GM12801 (cell line): Measurements from ENCODE around the gene ANKS4B.

Source experiments
- CTCF ChIP-seq: IDR thresholded peaks from one replicate; pipeline ENCODE4 v1.5.1; 2011; ENCODE audit warnings: control low read depth; ENCODE audit not compliant: insufficient read length; ENCODE audit errors: extremely low read depth

Gene ANKS4B

DNA sequence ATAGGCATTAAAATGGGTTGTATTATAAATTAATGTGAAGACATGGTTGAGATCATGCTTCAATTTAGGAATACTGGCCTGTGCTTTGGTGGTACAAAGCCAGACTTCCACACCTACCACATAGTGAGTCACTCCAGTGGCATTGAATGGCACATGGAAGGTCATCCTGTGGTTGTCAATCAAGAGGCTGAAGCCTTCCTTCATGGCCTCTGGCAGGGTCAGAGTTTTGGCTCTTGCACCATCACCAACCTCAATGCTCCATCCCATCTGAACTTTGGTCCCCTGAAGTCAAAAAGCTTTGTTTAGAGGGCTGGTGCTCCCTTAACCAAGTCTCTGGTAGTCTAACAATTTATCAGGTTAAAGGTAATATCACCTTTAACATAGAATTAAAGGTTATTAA, 28.2 kb upstream of the ANKS4B start:
- TF ChIP-seq CTCF, result no peak

- no peak for TF ChIP-seq CTCF
Measured at GRCh38 chr16:21206550-21206949, 26.9 kb upstream of the ANKS4B start.

DNA sequence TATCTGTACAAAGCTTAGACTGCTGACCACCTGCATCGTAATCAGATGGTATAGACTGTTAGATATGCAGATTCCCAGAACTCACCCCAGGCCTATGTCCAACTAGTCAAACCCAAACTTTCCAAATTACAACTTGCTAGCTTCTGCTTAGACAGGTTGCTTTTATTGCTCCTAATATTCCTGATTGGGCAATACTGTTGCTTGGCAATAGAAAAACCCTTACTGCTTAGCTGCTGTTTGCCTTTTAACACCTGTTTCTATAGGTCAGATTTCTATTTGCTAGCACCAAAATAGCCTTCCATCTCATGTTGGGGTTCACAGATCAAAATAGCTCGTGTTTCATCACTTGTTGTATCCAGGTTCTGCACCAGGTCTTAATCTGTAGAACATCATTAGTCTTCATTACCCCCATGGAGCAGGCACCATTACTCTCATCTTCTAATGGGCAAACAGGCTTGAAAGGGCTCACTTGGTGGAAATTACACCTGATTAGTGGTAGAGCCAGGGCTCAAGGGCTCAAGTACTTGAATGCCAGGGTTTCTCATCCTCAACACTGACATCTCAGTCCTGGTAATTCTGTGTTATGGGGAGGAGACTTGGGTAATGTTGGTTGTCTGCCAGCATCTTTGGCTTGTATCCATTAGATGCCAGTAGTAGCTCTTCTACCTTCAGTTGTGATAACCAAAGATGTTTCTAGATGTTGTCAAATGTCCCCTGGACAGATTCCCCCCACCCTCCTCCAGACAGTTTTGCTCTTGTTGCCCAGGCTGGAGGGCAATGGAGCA, 24.9 kb upstream of the ANKS4B start:
- no peak for TF ChIP-seq CTCF

GRCh38 chr16:21211486-21211885, 22.0 kb upstream of the ANKS4B start, which contains the start of gene ZP2:
Gene ZP2, minus strand, starts transcription at chr16:21211574. Its CDS starts 27 bp downstream, at chr16:21211547.
- no peak for TF ChIP-seq CTCF

DNA sequence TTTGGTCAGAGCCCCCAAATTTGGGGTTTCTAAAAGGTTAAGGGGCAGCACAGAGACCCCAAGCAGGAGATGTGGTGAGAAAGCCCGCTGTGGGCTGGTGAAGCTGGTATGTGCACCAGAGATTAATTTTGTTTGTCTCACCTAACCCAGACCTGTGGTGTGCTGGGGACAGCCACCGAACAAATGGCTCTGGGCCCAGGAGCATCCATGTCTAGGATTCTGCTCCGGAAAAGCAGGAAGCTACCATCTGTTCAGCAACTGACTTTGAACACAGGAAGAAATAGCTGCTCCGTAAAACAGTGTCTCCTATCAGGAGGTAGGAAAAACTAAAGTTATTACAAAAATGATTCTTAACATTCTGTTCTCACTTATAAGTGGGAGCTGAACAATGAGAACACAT, 19.4 kb upstream of the ANKS4B start:
- TF ChIP-seq CTCF, result no peak

DNA sequence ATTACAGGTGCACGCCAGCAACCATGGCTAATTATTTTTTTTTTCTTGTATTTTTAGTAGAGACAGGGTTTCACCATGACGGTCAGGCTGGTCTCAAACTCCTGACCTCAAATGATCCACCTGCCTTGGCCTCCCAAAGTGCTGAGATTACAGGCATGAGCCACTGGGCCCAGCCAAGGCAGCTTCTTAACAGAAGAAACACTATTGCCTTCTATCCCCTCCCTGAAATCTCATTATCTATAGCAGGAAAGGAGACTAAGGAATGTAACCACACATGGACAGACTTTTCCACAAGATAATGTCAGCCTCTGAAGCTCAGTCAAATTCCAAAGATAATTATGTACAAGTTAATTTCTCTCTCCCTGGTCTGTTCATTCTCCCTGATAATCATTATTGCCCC, 16.4 kb upstream of the ANKS4B start:
- TF ChIP-seq CTCF, result no peak

DNA sequence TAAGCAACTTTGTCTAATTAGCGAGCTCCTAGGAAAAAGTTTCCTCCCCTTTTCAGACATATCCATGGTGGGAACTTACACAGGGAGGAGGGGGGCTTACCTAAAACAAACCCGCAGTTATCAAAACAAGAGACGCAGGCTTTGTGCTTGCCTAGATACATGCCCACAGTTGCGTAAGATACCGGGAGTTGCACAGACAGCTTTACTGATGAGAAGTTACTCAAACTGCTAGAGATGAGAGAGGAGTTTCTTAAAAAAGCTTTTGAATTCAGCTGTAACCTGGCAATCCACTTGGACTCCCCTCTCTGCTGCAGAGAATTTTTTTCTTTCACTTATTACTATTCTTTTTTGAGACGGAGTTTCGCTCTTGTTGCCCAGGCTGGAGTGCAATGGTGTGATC, 15.3 kb upstream of the ANKS4B start:
- TF ChIP-seq CTCF, result no peak
